Mesenchymal stem cell (in vitro differentiated cells and primary cell): ENCODE data around the gene VAV2.

Experiments used
- DNase-seq: peaks from one replicate; pipeline ENCODE4 v3.0.0-alpha.2; 2013
- H2AFZ ChIP-seq: one replicate; pipeline ENCODE4 v1.6.1; 2013; ENCODE audit warnings: low read depth, mild to moderate bottlenecking, control low read depth, inconsistent platforms, low read length, moderate library complexity
- H2AK5ac ChIP-seq: 2 replicates; pipeline ENCODE4 v1.6.1; 2013; ENCODE audit warnings: low read length, moderate library complexity, mild to moderate bottlenecking, inconsistent platforms; ENCODE audit not compliant: severe bottlenecking
- H2BK120ac ChIP-seq: one replicate; pipeline ENCODE4 v1.6.1; 2013; ENCODE audit warnings: low read depth, mild to moderate bottlenecking, inconsistent platforms, low read length, moderate library complexity
- H2BK12ac ChIP-seq, 2 experiments: one replicate each; pipeline ENCODE4 v1.6.1; 2013; ENCODE audit warnings: inconsistent platforms in 2 of 2, low read length in 2 of 2, mild to moderate bottlenecking in 2 of 2, moderate library complexity in 2 of 2, control low read depth in 1 of 2
- H2BK15ac ChIP-seq: one replicate; pipeline ENCODE4 v1.6.1; 2013; ENCODE audit warnings: mild to moderate bottlenecking, low read depth, inconsistent platforms; ENCODE audit not compliant: poor library complexity, severe bottlenecking
- H2BK5ac ChIP-seq: 2 replicates; pipeline ENCODE4 v1.6.1; 2013; ENCODE audit warnings: low read depth, mild to moderate bottlenecking, low read length, control low read depth, inconsistent platforms; ENCODE audit not compliant: poor library complexity, severe bottlenecking
- H3K14ac ChIP-seq, 2 experiments: one replicate each; pipeline ENCODE4 v1.6.1; 2013; ENCODE audit warnings: inconsistent platforms in 2 of 2, low read length in 2 of 2, control low read depth in 1 of 2, mild to moderate bottlenecking in 1 of 2, moderate library complexity in 1 of 2
- H3K18ac ChIP-seq, 2 experiments: one replicate each; pipeline ENCODE4 v1.6.1; 2013; ENCODE audit warnings: inconsistent platforms in 2 of 2, low read length in 2 of 2, control low read depth in 1 of 2, low read depth in 1 of 2, mild to moderate bottlenecking in 1 of 2
- H3K23ac ChIP-seq, 2 experiments: one replicate each; pipeline ENCODE4 v1.6.1; 2013; ENCODE audit warnings: inconsistent platforms in 2 of 2, low read length in 2 of 2, mild to moderate bottlenecking in 2 of 2, moderate library complexity in 2 of 2, control low read depth in 1 of 2
- H3K27ac ChIP-seq: 2 replicates; pipeline ENCODE4 v1.5.1; 2013; ENCODE audit warnings: mild to moderate bottlenecking, moderate library complexity, low read length, control low read depth, inconsistent platforms; ENCODE audit not compliant: poor library complexity, severe bottlenecking
- H3K27me3 ChIP-seq, 2 experiments: 2 replicates each; pipeline versions ENCODE4 v1.6.1 to v1.7.0; 2013; ENCODE audit warnings: low read length in 2 of 2, mild to moderate bottlenecking in 2 of 2, moderate library complexity in 2 of 2, control low read depth in 1 of 2, inconsistent platforms in 1 of 2; ENCODE audit not compliant: control insufficient read depth in 1 of 2, insufficient read depth in 1 of 2
- H3K36me3 ChIP-seq, 2 experiments: 2 replicates each; pipeline versions ENCODE4 v1.6.1 to v1.7.0; 2013; ENCODE audit warnings: low read length in 2 of 2, control low read depth in 1 of 2, inconsistent platforms in 1 of 2, low read depth in 1 of 2, mild to moderate bottlenecking in 1 of 2; ENCODE audit not compliant: insufficient read depth in 2 of 2, control insufficient read depth in 1 of 2
- H3K4ac ChIP-seq, 2 experiments: one replicate each; pipeline ENCODE4 v1.6.1; 2013; ENCODE audit warnings: inconsistent platforms in 2 of 2, low read length in 2 of 2, mild to moderate bottlenecking in 2 of 2, moderate library complexity in 2 of 2, control low read depth in 1 of 2, low read depth in 1 of 2
- H3K4me1 ChIP-seq: 2 replicates; pipeline ENCODE4 v1.6.1; 2013; ENCODE audit warnings: low read depth, low read length, control low read depth; ENCODE audit not compliant: control insufficient read depth, insufficient read depth
- H3K4me2 ChIP-seq: 2 replicates; pipeline ENCODE4 v1.6.1; 2013; ENCODE audit warnings: low read length, mild to moderate bottlenecking, inconsistent platforms; ENCODE audit not compliant: poor library complexity, severe bottlenecking
- H3K4me3 ChIP-seq, 2 experiments: 2 replicates each; pipeline versions ENCODE4 v1.5.1 to v1.7.0; 2013; ENCODE audit warnings: low read length in 2 of 2, mild to moderate bottlenecking in 2 of 2, control low read depth in 1 of 2, low read depth in 1 of 2; ENCODE audit not compliant: insufficient read depth in 1 of 2
- H3K79me1 ChIP-seq: replicated peaks from 2 replicates; pipeline ENCODE4 v1.6.1; 2013; ENCODE audit warnings: mild to moderate bottlenecking, control low read depth, low read length, inconsistent platforms; ENCODE audit not compliant: poor library complexity, severe bottlenecking
- H3K9ac ChIP-seq: 2 replicates; pipeline ENCODE4 v1.7.0; 2013; ENCODE audit warnings: mild to moderate bottlenecking, low read length, moderate library complexity
- H3K9me3 ChIP-seq: 2 replicates; pipeline ENCODE4 v1.7.0; 2013; ENCODE audit warnings: mild to moderate bottlenecking, low read length; ENCODE audit not compliant: control insufficient read depth
- H4K8ac ChIP-seq: one replicate; pipeline ENCODE4 v1.6.1; 2013; ENCODE audit warnings: inconsistent platforms, mild to moderate bottlenecking, low read length, moderate library complexity
- H4K91ac ChIP-seq: one replicate; pipeline ENCODE4 v1.6.1; 2013; ENCODE audit warnings: mild to moderate bottlenecking, low read length, inconsistent platforms
- WGBS: methylation state at CpG from one replicate; pipeline ENCODE4 v1.1.7; 2013; ENCODE audit warnings: mixed read lengths; 5-methylcytosine and 5-hydroxymethylcytosine counted together

The VAV2 gene

GRCh38 chr9:133862585-133863256, 129.4 kb downstream of the VAV2 start:
- H3K4me2 ChIP-seq = no peak overlapping the region
- WGBS = 95% methylated on average over 28 of the region's 28 CpGs

GRCh38 chr9:133861692-133862091, 130.4 kb downstream of the VAV2 start:
- peaks cover 12% of the 10 kb centered on the region for H3K9me3 ChIP-seq
- H2BK120ac ChIP-seq = no peak overlapping the region
- H3K14ac ChIP-seq = no peak overlapping the region
- no peak overlapping the region for H3K9ac ChIP-seq
- H2AFZ ChIP-seq = no peak overlapping the region
- H2BK5ac ChIP-seq = no peak overlapping the region
- H4K91ac ChIP-seq = no peak overlapping the region
- no peak overlapping the region for H2BK12ac ChIP-seq
- WGBS = 95% methylated on average over 5 of the region's 5 CpGs
- H3K4ac ChIP-seq = no peak overlapping the region
- no peak overlapping the region for H3K27ac ChIP-seq
- H3K4me2 ChIP-seq = no peak overlapping the region
- DNase-seq = no peak
- H3K4me1 ChIP-seq = peaks cover 26% of the 10 kb centered on the region
- no peak overlapping the region for H3K23ac ChIP-seq
- no peak overlapping the region for H3K4me3 ChIP-seq
- H3K27me3 ChIP-seq = no peaks in the 10 kb centered on the region
- H3K79me1 ChIP-seq = peaks cover 62% of the 10 kb centered on the region
- no peak overlapping the region for H2BK15ac ChIP-seq
- no peak overlapping the region for H4K8ac ChIP-seq
- H3K36me3 ChIP-seq = peaks cover 6 to 73% of the 10 kb centered on the region in 2 experiments
- H3K18ac ChIP-seq = no peak overlapping the region
- no peak overlapping the region for H2AK5ac ChIP-seq

More at GRCh38 chr9:133862585-133863256, 129.4 kb downstream of the VAV2 start:
- Histone ChIP-seq H2BK120ac (no peak overlapping the region), H2BK5ac (no peak overlapping the region), H3K36me3 (peaks cover 6 to 76% of the 10 kb centered on the region in 2 experiments), H3K27ac (no peak overlapping the region), H3K4me1 (peaks cover 27% of the 10 kb centered on the region), H3K9ac (peak overlapping the region; percentile 64), H2BK15ac (no peak overlapping the region), H3K23ac (no peak overlapping the region), H2AK5ac (no peak overlapping the region), H3K4me3 (peak overlapping the region in 1 of 2 experiments; percentile 73), H4K91ac (no peak overlapping the region), H3K18ac (peak overlapping the region in 1 of 2 experiments; percentile 6), H2BK12ac (no peak overlapping the region), H4K8ac (no peak overlapping the region), H3K79me1 (peaks cover 60% of the 10 kb centered on the region), H3K9me3 (peaks cover 12% of the 10 kb centered on the region), H3K14ac (peak overlapping the region in 1 of 2 experiments; percentile 78), H3K27me3 (no peaks in the 10 kb centered on the region), H3K4ac (no peak overlapping the region), H2AFZ (no peak overlapping the region)
- no peak for DNase-seq

DNA sequence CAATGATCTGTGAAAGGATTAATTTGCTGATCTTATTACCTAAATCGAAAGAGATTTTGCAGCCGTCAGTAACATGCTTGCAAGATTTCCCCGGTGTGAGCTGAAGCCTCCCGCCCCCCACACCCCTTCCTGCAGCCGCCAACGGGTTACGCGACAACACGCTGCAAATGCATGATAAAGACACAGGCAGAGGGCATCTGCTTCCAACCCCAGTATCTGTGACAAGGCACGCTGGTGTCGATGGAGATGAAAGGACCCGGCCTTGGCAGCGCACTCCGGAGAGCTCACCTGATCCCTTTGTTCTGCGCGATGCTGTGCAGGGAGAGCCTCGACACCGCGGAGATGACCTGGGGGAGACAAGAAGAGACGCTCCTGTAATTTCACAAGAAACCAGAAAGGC, 131.0 kb downstream of the VAV2 start:
- Histone ChIP-seq H3K4me2 (no peak overlapping the region), H2BK120ac (no peak overlapping the region), H2AFZ (no peak overlapping the region), H3K23ac (no peak overlapping the region), H3K4ac (no peak overlapping the region), H3K9ac (no peak overlapping the region), H2BK5ac (no peak overlapping the region), H3K36me3 (peaks cover 6 to 73% of the 10 kb centered on the region in 2 experiments), H2AK5ac (no peak overlapping the region), H3K79me1 (peaks cover 62% of the 10 kb centered on the region), H2BK12ac (no peak overlapping the region), H3K18ac (no peak overlapping the region), H3K27me3 (no peaks in the 10 kb centered on the region), H2BK15ac (no peak overlapping the region), H3K9me3 (peaks cover 12% of the 10 kb centered on the region), H4K8ac (no peak overlapping the region), H4K91ac (no peak overlapping the region), H3K14ac (no peak overlapping the region), H3K4me1 (peaks cover 32% of the 10 kb centered on the region), H3K4me3 (no peak overlapping the region), H3K27ac (no peak overlapping the region)
- 94% methylated on average over 20 of the region's 20 CpGs for WGBS
- no peak for DNase-seq

DNA sequence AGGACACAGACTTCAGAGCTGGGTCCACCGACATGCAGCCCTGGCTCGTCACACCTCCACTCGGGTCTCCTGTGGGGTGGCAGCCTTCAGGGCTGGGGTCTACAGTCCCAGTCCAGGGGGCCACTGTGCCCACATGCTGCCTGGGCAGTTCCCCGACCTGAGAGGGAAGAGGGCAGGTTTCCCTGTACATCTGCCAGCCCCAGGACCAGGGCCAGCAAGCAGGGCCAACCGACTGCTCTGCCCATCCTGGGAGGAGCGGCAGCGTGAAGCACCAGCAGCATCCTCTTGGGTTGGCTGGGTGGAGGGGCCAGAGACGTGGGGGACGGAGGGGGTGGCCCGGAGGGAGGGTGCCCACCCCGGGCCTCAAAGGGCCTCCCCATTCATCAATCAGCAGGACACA, 133.4 kb downstream of the VAV2 start:
- H3K4me3 ChIP-seq = no peak overlapping the region
- no peak overlapping the region for H3K4me2 ChIP-seq
- H4K91ac ChIP-seq = no peak overlapping the region
- H2AK5ac ChIP-seq = no peak overlapping the region
- H4K8ac ChIP-seq = no peak overlapping the region
- no peak overlapping the region for H3K18ac ChIP-seq
- H2BK5ac ChIP-seq = no peak overlapping the region
- no peak for DNase-seq
- H3K79me1 ChIP-seq = peaks cover 55% of the 10 kb centered on the region
- H3K27ac ChIP-seq = no peak overlapping the region
- H3K9me3 ChIP-seq = no peaks in the 10 kb centered on the region
- no peak overlapping the region for H3K14ac ChIP-seq
- no peak overlapping the region for H3K9ac ChIP-seq
- no peak overlapping the region for H2BK120ac ChIP-seq
- no peaks in the 10 kb centered on the region for H3K27me3 ChIP-seq
- H3K23ac ChIP-seq = no peak overlapping the region
- 98% methylated on average over 9 of the region's 11 CpGs for WGBS
- no peak overlapping the region for H2AFZ ChIP-seq
- H3K4me1 ChIP-seq = peaks cover 43% of the 10 kb centered on the region
- H3K4ac ChIP-seq = no peak overlapping the region
- H2BK15ac ChIP-seq = no peak overlapping the region
- H2BK12ac ChIP-seq = no peak overlapping the region
- peaks cover 6 to 74% of the 10 kb centered on the region in 2 experiments for H3K36me3 ChIP-seq
